ENCODE measurements around the gene DIABLO. TPM values are rescaled to one million over a fixed set of nuclear protein-coding genes. Genes with fewer than 3 reads are reported as not detected.
A peak's percentile ranks its signal among the peaks of the same experiment; 100 is the strongest.

Gene DIABLO
- total RNA-seq, 1 donor from 2014 or later, result 87.6 TPM

- H3K9me3 Mint-ChIP-seq (ENCODE audit: unreplicated experiment), result no peaks in the 10 kb centered on the region
- H3K27ac ChIP-seq (ENCODE audit: low read depth, low read length), result no peak overlapping the region
Observed at GRCh38 chr12:122230798-122231197, 4.9 kb upstream of the DIABLO start.

GRCh38 chr12:122228092-122228491 is 2.2 kb upstream of the DIABLO start:
- Histone ChIP-seq H3K9me3 (ENCODE audit: insufficient read depth, low read depth, low read length) (no peaks in the 10 kb centered on the region), H3K9ac (ENCODE audit: low read length) (no peak overlapping the region), H3K27me3 (ENCODE audit: insufficient read depth, low read length) (no peaks in the 10 kb centered on the region), H3K4me3 (ENCODE audit: insufficient read depth, low read depth, low read length) (no peak overlapping the region), H3K4me2 (ENCODE audit: low read length) (no peak overlapping the region), H3K79me2 (ENCODE audit: insufficient read depth, low read length) (peaks cover 24% of the 10 kb centered on the region), H3K27ac (ENCODE audit: low read depth, low read length) (no peak overlapping the region), H2AFZ (ENCODE audit: low read depth, low read length) (no peak overlapping the region), H3K4me1 (ENCODE audit: insufficient read depth, low read length) (peaks cover 11% of the 10 kb centered on the region), H4K20me1 (ENCODE audit: insufficient read depth, low read length) (peaks cover 30% of the 10 kb centered on the region), H3K36me3 (ENCODE audit: insufficient read depth, low read length) (peaks cover 18% of the 10 kb centered on the region)
- no peak overlapping the region for H3K4me3 Mint-ChIP-seq (ENCODE audit: unreplicated experiment)
- H3K27me3 Mint-ChIP-seq (ENCODE audit: low read depth, unreplicated experiment), result no peaks in the 10 kb centered on the region
- H3K36me3 Mint-ChIP-seq (ENCODE audit: low read depth, unreplicated experiment), result peaks cover 19% of the 10 kb centered on the region
- DNase-seq (ENCODE audit: low read depth), result no peak
- TF ChIP-seq, protein P1, sequence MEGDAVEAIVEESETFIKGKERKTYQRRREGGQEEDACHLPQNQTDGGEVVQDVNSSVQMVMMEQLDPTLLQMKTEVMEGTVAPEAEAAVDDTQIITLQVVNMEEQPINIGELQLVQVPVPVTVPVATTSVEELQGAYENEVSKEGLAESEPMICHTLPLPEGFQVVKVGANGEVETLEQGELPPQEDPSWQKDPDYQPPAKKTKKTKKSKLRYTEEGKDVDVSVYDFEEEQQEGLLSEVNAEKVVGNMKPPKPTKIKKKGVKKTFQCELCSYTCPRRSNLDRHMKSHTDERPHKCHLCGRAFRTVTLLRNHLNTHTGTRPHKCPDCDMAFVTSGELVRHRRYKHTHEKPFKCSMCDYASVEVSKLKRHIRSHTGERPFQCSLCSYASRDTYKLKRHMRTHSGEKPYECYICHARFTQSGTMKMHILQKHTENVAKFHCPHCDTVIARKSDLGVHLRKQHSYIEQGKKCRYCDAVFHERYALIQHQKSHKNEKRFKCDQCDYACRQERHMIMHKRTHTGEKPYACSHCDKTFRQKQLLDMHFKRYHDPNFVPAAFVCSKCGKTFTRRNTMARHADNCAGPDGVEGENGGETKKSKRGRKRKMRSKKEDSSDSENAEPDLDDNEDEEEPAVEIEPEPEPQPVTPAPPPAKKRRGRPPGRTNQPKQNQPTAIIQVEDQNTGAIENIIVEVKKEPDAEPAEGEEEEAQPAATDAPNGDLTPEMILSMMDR (IDR thresholded peaks at IDR 0.05; ENCODE audit: insufficient read depth, low read depth, low read length), result no peak
- TF ChIP-seq EZH2 (IDR thresholded peaks at IDR 0.05; ENCODE audit: insufficient read depth, low read length), result no peak
- peaks cover 15% of the 10 kb centered on the region for H3K4me1 Mint-ChIP-seq (ENCODE audit: low read depth, unreplicated experiment)
- H3K9me3 Mint-ChIP-seq (ENCODE audit: unreplicated experiment), result no peaks in the 10 kb centered on the region
- no peak for FAIRE-seq
- no peak overlapping the region for H3K27ac Mint-ChIP-seq (ENCODE audit: unreplicated experiment)

More at GRCh38 chr12:122230798-122231197, 4.9 kb upstream of the DIABLO start:
- peaks cover 18% of the 10 kb centered on the region for H3K36me3 Mint-ChIP-seq (ENCODE audit: low read depth, unreplicated experiment)
- no peak overlapping the region for H3K4me3 Mint-ChIP-seq (ENCODE audit: unreplicated experiment)
- Histone ChIP-seq H3K4me3 (ENCODE audit: insufficient read depth, low read depth, low read length) (no peak overlapping the region), H3K9me3 (ENCODE audit: insufficient read depth, low read depth, low read length) (no peaks in the 10 kb centered on the region), H3K79me2 (ENCODE audit: insufficient read depth, low read length) (no peaks in the 10 kb centered on the region), H4K20me1 (ENCODE audit: insufficient read depth, low read length) (peaks cover 16% of the 10 kb centered on the region), H3K27me3 (ENCODE audit: insufficient read depth, low read length) (no peaks in the 10 kb centered on the region), H3K4me2 (ENCODE audit: low read length) (no peak overlapping the region), H3K36me3 (ENCODE audit: insufficient read depth, low read length) (peaks cover 23% of the 10 kb centered on the region), H3K9ac (ENCODE audit: low read length) (no peak overlapping the region), H3K4me1 (ENCODE audit: insufficient read depth, low read length) (no peaks in the 10 kb centered on the region), H2AFZ (ENCODE audit: low read depth, low read length) (no peak overlapping the region)
- no peak for TF ChIP-seq EZH2 (IDR thresholded peaks at IDR 0.05; ENCODE audit: insufficient read depth, low read length)
- TF ChIP-seq, protein P1 (IDR thresholded peaks at IDR 0.05; ENCODE audit: insufficient read depth, low read depth, low read length), result no peak
- FAIRE-seq (no peak), DNase-seq (ENCODE audit: low read depth) (no peak)
- no peak overlapping the region for H3K27ac Mint-ChIP-seq (ENCODE audit: unreplicated experiment)
- H3K4me1 Mint-ChIP-seq (ENCODE audit: low read depth, unreplicated experiment), result no peaks in the 10 kb centered on the region
- no peaks in the 10 kb centered on the region for H3K27me3 Mint-ChIP-seq (ENCODE audit: low read depth, unreplicated experiment)

DNA sequence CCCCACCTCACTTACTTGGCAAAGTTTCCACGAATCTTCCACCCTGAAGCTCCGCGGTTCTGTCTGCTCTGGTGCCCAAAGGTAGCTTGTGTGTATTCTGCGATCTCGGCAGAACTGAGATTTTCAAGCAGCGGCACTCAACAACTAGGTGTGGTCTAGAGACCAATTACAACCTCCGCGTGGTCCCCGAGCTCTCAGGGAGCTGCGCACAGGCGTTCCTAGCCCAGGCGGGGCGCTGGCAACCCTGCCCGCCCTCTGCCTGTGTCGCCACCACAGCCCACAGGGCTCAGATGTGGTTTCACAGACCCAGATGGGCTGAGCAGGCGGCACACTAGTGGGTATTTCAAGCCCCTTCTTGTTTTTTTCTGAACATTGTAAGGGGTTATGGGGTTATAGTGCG is 1.5 kb upstream of the DIABLO start:
- peak overlapping the region; percentile 27 for H3K4me3 Mint-ChIP-seq (ENCODE audit: unreplicated experiment)

More for the DNA sequence above, 1.5 kb upstream of the DIABLO start:
- Histone ChIP-seq H4K20me1 (ENCODE audit: insufficient read depth, low read length) (peaks cover 37% of the 10 kb centered on the region), H3K4me2 (ENCODE audit: low read length) (no peak overlapping the region), H3K27ac (ENCODE audit: low read depth, low read length) (no peak overlapping the region), H3K79me2 (ENCODE audit: insufficient read depth, low read length) (peaks cover 32% of the 10 kb centered on the region), H2AFZ (ENCODE audit: low read depth, low read length) (no peak overlapping the region), H3K4me1 (ENCODE audit: insufficient read depth, low read length) (peaks cover 14% of the 10 kb centered on the region), H3K9ac (ENCODE audit: low read length) (no peak overlapping the region), H3K36me3 (ENCODE audit: insufficient read depth, low read length) (peaks cover 15% of the 10 kb centered on the region), H3K9me3 (ENCODE audit: insufficient read depth, low read depth, low read length) (no peaks in the 10 kb centered on the region), H3K4me3 (ENCODE audit: insufficient read depth, low read depth, low read length) (no peak overlapping the region), H3K27me3 (ENCODE audit: insufficient read depth, low read length) (no peaks in the 10 kb centered on the region)
- peaks cover 20% of the 10 kb centered on the region for H3K4me1 Mint-ChIP-seq (ENCODE audit: low read depth, unreplicated experiment)
- no peaks in the 10 kb centered on the region for H3K9me3 Mint-ChIP-seq (ENCODE audit: unreplicated experiment)
- no peak for TF ChIP-seq EZH2 (IDR thresholded peaks at IDR 0.05; ENCODE audit: insufficient read depth, low read length)
- TF ChIP-seq, protein P1 (IDR thresholded peaks at IDR 0.05; ENCODE audit: insufficient read depth, low read depth, low read length), result no peak
- H3K27ac Mint-ChIP-seq (ENCODE audit: unreplicated experiment), result no peak overlapping the region
- no peak for FAIRE-seq
- H3K27me3 Mint-ChIP-seq (ENCODE audit: low read depth, unreplicated experiment), result no peaks in the 10 kb centered on the region
- H3K36me3 Mint-ChIP-seq (ENCODE audit: low read depth, unreplicated experiment), result peaks cover 18% of the 10 kb centered on the region
- no peak for DNase-seq (ENCODE audit: low read depth)

All from astrocyte (in vitro differentiated cells and primary cell).